ENCODE data around the gene APLP2. TPM values are rescaled to one million over a fixed set of nuclear protein-coding genes. Genes with fewer than 3 reads are reported as not detected.
A peak's percentile ranks its signal among the peaks of the same experiment; 100 is the strongest.

The APLP2 gene
- total and polyA plus RNA-seq, 2 of the 4 experiments (the other 2 are of a cell fraction), result 127 to 235 TPM

DNA sequence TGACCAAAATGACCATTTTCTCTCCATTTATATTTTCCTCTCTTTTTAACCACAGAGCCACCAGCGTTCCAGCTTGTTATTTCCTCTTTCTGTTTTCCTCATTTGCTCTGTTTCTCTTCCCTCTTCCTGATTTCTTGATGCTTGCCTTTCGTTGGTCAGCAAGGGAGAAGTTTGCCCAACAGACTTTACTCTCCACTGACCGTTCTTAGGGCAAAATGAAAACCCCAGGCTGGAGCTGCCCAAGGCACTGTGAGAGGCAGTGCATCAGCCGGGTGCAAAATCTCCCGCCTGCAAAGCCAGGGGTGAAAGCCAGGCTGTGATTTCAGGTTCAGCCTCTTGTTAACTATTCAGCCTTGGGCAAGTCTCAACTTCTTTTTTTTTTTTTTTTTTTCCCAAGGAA lies 26.1 kb upstream of the APLP2 start:
- Histone ChIP-seq H2BK15ac (ENCODE audit: low read depth, low read length) (no peak overlapping the region), H3K14ac (replicated peaks; ENCODE audit: low read depth, low read length) (no peak overlapping the region), H2BK5ac (ENCODE audit: low read depth, low read length, poor library complexity, severe bottlenecking) (no peak overlapping the region), H3K23ac (ENCODE audit: low read depth, low read length) (no peak overlapping the region), H3K56ac (ENCODE audit: extremely low read depth, insufficient read depth, low read length) (no peak overlapping the region), H4K20me1 (ENCODE audit: insufficient read depth, low read length) (no peaks in the 10 kb centered on the region), H2AK5ac (ENCODE audit: low read depth, low read length) (peak overlapping the region; percentile 28; the same call in 1 of the 2 replicates), H3K4me2 (ENCODE audit: low read depth, low read length) (no peak overlapping the region), H2AFZ (replicated peaks; ENCODE audit: low read length, poor library complexity) (no peak overlapping the region), H2BK20ac (ENCODE audit: low read depth, low read length) (no peak overlapping the region), H3K27ac (ENCODE audit: insufficient read depth, low read length) (no peak overlapping the region), H3K9me1 (ENCODE audit: insufficient read depth, low read length) (no peaks in the 10 kb centered on the region), H3K4ac (ENCODE audit: low read depth, low read length) (no peak overlapping the region), H4K5ac (ENCODE audit: low read depth, low read length) (no peak overlapping the region), H2AK9ac (replicated peaks; ENCODE audit: low read depth, low read length, poor library complexity) (no peak overlapping the region), H3K4me1 (ENCODE audit: control insufficient read depth, insufficient read depth, low read length) (peaks cover 3% of the 10 kb centered on the region), H3K9ac (ENCODE audit: low read depth, low read length) (no peak overlapping the region), H3K36me3 (ENCODE audit: control insufficient read depth, insufficient read depth, low read length) (no peaks in the 10 kb centered on the region), H4K8ac (ENCODE audit: low read depth in 2 of 2, low read length in 2 of 2) (no peak overlapping the region), H2BK120ac (ENCODE audit: low read depth, low read length) (no peak overlapping the region), H3K27me3 (ENCODE audit: control insufficient read depth, insufficient read depth, low read length) (no peaks in the 10 kb centered on the region), H3K9me3 (ENCODE audit: control insufficient read depth, insufficient read depth, low read length) (no peaks in the 10 kb centered on the region), H3K79me1 (ENCODE audit: low read depth in 1 of 2, low read length in 2 of 2) (no peaks in the 10 kb centered on the region), H3K4me3 (ENCODE audit: insufficient read depth, low read depth, low read length) (no peak overlapping the region), H4K91ac (ENCODE audit: insufficient read depth, low read depth, low read length) (no peak overlapping the region), H3K18ac (ENCODE audit: low read depth, low read length) (no peak overlapping the region)
- DNase-seq (no peak), ATAC-seq (ENCODE audit: low read depth) (no peak)
- TF ChIP-seq, protein P1, sequence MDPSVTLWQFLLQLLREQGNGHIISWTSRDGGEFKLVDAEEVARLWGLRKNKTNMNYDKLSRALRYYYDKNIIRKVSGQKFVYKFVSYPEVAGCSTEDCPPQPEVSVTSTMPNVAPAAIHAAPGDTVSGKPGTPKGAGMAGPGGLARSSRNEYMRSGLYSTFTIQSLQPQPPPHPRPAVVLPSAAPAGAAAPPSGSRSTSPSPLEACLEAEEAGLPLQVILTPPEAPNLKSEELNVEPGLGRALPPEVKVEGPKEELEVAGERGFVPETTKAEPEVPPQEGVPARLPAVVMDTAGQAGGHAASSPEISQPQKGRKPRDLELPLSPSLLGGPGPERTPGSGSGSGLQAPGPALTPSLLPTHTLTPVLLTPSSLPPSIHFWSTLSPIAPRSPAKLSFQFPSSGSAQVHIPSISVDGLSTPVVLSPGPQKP (IDR thresholded peaks at IDR 0.05; ENCODE audit: borderline replicate concordance, low read depth, low read length), result no peak
- TF ChIP-seq FOS (IDR thresholded peaks at IDR 0.05; ENCODE audit: low read depth, low read length) (no peak), SMC3 (IDR thresholded peaks at IDR 0.05; ENCODE audit: low read depth, low read length) (no peak), BHLHE40 (IDR thresholded peaks at IDR 0.05; ENCODE audit: low read depth, low read length) (no peak), MAFK (IDR thresholded peaks at IDR 0.05; ENCODE audit: low read depth, low read length) (no peak), RCOR1 (IDR thresholded peaks at IDR 0.05; ENCODE audit: insufficient replicate concordance, low read length) (no peak), POLR2A (IDR thresholded peaks at IDR 0.05; ENCODE audit: low read depth, low read length) (no peak), CEBPB (IDR thresholded peaks at IDR 0.05; ENCODE audit: low read depth, low read length) (no peak)
- TF ChIP-seq, protein P2, sequence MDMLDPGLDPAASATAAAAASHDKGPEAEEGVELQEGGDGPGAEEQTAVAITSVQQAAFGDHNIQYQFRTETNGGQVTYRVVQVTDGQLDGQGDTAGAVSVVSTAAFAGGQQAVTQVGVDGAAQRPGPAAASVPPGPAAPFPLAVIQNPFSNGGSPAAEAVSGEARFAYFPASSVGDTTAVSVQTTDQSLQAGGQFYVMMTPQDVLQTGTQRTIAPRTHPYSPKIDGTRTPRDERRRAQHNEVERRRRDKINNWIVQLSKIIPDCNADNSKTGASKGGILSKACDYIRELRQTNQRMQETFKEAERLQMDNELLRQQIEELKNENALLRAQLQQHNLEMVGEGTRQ (IDR thresholded peaks at IDR 0.05; ENCODE audit: low read depth, low read length), result no peak
- ChIA-PET CTCF (no interaction called here), POLR2A (ENCODE audit: unreplicated experiment) (no interaction called here)
- intact Hi-C loops (cut with micrococcal nuclease), result no loop called here
- dilution Hi-C loops (cut with HindIII; ENCODE audit: low sequenced_read_pairs, unreplicated experiment), result no loop called here
- BruUV-seq (replicated peaks), result no TSS peak
- WGBS, 2 experiments (ENCODE audit: extremely low coverage in 2 of 2, insufficient read length in 1 of 2), result 89% methylated on average over 3 of the region's 5 CpGs; no CpG with 5 or more reads in 1 of the 2 experiments
- in situ Hi-C loops (cut with MboI; ENCODE audit: low sequenced_read_pairs), result no loop called here
